K562 (cell line): ENCODE data around the gene CCDC201.

ENCODE experiments used
- CEBPB ChIP-seq: fragments of 450-650 bp; IDR thresholded peaks from 2 replicates; pipeline ENCODE4 v1.6.1; 2016; ENCODE audit warnings: missing genetic modification characterization, missing compliant biosample characterization
- CHD4 ChIP-seq: fragments of 200-600 bp; sonication (generic); IDR thresholded peaks from 3 replicates; pipeline ENCODE4 v1.6.1; 2012; ENCODE audit warnings: low read depth, mild to moderate bottlenecking, mixed read lengths, low read length, inconsistent platforms; ENCODE audit not compliant: insufficient read depth, insufficient replicate concordance, poor library complexity, severe bottlenecking
- CTCF ChIP-seq, 3 experiments: IDR thresholded peaks in 2 of 3; conservative IDR thresholded peaks in 1 of 3; 2 replicates each; pipeline ENCODE4 v1.5.1; 2011 to 2012; ENCODE audit warnings: low read length in 3 of 3, mild to moderate bottlenecking in 3 of 3, control low read depth in 2 of 3, improper control_type of control experiment in 1 of 3, inconsistent platforms in 1 of 3, low read depth in 1 of 3, mixed read lengths in 1 of 3, moderate library complexity in 1 of 3; ENCODE audit not compliant: insufficient read depth in 2 of 3
- EGR1 ChIP-seq: fragments of 450-650 bp; conservative IDR thresholded peaks from 2 replicates; pipeline ENCODE4 v1.6.1; 2017; ENCODE audit warnings: mild to moderate bottlenecking
- ESRRA ChIP-seq: fragments of 450-650 bp; IDR thresholded peaks from 2 replicates; pipeline ENCODE4 v1.6.1; 2014; ENCODE audit warnings: low read depth, mild to moderate bottlenecking, moderate library complexity, borderline replicate concordance
- PATZ1 ChIP-seq: fragments of 250-450 bp; sonication (Bioruptor Pico); IDR thresholded peaks from 2 replicates; pipeline ENCODE4 v1.5.0; 2020; ENCODE audit warnings: mild to moderate bottlenecking, borderline replicate concordance
- POLR2AphosphoS5 ChIP-seq: IDR thresholded peaks from 2 replicates; pipeline ENCODE4 v1.6.1; 2011; ENCODE audit warnings: mild to moderate bottlenecking, low read depth, low read length, moderate library complexity; ENCODE audit not compliant: control insufficient read depth, insufficient read depth
- PREB ChIP-seq: sonication (generic); formaldehyde crosslinking; IDR thresholded peaks from 2 replicates; pipeline ENCODE4 v1.8.1; 2023; ENCODE audit warnings: mild to moderate bottlenecking, missing genetic modification reagents
- RBM34 ChIP-seq: fragments of 200-400 bp; formaldehyde crosslinking; IDR thresholded peaks from 2 replicates; pipeline ENCODE4 v1.6.1; 2018; ENCODE audit warnings: low read length, borderline replicate concordance; ENCODE audit not compliant: insufficient read depth
- XRCC4 ChIP-seq: IDR thresholded peaks from one replicate; pipeline ENCODE4 v1.6.1; 2011; ENCODE audit not compliant: insufficient read depth, insufficient read length; ENCODE audit errors: extremely low read depth
- ZNF12 ChIP-seq: sonication (generic); formaldehyde crosslinking; IDR thresholded peaks from 2 replicates; pipeline ENCODE4 v1.4.0; 2020; ENCODE audit warnings: mild to moderate bottlenecking, missing genetic modification reagents
- ZNF232 ChIP-seq: sonication (generic); formaldehyde crosslinking; IDR thresholded peaks from 2 replicates; pipeline ENCODE4 v1.8.0; 2022; ENCODE audit warnings: mild to moderate bottlenecking, missing genetic modification reagents
- ZSCAN29 ChIP-seq: fragments of 450-650 bp; IDR thresholded peaks from 2 replicates; pipeline ENCODE4 v1.6.1; 2017

- TF ChIP-seq POLR2AphosphoS5: no peak
- TF ChIP-seq PATZ1: no peak
- no peak for TF ChIP-seq ZNF232 (CRISPR knock-in tag)
- no peak for TF ChIP-seq CEBPB (tag)
- no peak for TF ChIP-seq CTCF (IDR thresholded peaks at IDR 0.05 in 2 of 3, conservative IDR thresholded peaks at IDR 0.05 in 1 of 3; ENCODE audit: insufficient read depth in 2 of 3, low read depth in 1 of 3, low read length in 3 of 3)
- TF ChIP-seq ESRRA: no peak
- no peak for TF ChIP-seq RBM34
- no peak for TF ChIP-seq CHD4
- no peak for TF ChIP-seq EGR1
- TF ChIP-seq ZSCAN29: no peak
- TF ChIP-seq ZNF12 (CRISPR knock-in tag): no peak
- TF ChIP-seq PREB (CRISPR knock-in tag): no peak
- no peak for TF ChIP-seq XRCC4
Measured at GRCh38 chr7:45891462-45892402, 18.9 kb upstream of the CCDC201 start.
